NOMO-1 (cell line): ENCODE results near the gene WNT1.

ENCODE experiments used
- DNase-seq, 2 experiments: peaks; one replicate each; lab custom pipeline; 2025; ENCODE audit not compliant: unreplicated experiment in 2 of 2; lab: John Stamatoyannopoulos, UW

The WNT1 gene

DNA sequence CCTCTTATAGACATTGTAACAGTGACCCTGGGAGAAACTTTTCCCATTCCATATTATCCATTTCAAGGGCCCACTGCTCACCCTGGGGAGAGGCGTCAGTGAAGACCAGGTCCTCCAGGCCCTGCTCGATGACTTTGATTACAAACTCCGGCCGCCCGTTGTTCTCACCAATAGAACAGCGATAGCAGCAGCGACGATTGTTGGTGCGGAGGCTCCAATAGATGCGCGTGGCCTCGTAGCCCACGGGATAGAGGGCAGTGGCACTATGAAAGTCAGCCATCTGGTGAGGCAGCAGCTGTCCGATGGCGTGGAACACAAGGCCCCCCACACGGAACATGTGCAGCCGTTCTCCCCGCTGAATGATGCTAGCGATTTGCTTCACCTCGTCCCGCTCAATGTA, 48.0 kb downstream of the WNT1 start:
- DNase-seq, result no peak

- DNase-seq, result no peak
These were observed 48.8 kb downstream of the WNT1 start for GRCh38 chr12:49026678-49027480.

GRCh38 chr12:49027846-49028555, 49.9 kb downstream of the WNT1 start:
- DNase-seq, result no peak

DNA sequence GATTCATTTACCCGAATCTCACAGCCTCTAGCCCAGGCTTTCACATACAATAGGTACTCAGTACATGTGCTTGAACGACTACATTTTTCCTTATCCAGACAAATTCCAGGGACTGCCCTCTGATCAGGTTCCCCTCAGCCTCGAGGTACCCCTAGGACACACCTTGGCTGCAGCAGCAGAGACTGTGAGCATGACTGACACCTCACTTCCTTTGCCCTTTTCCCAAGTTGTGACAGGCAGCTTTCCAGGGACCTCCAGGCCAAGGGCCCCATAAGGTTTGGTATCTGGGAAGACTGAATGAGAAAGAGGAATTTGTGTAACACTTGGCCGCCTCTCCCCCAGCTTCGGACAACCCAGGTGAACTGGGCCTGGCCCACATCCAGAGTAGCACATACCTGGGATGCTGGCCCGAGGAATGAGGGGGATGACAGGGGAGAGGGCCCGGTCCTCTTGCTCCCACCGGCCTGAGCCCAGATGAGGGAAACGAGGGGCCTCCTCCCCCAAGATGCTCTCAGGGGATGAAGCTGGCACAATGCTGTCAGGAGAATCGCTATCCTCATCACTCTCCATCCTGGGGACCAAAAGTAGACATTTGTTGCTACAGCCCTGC, 50.6 kb downstream of the WNT1 start:
- DNase-seq, result no peak

- DNase-seq, result no peak
These were observed 52.0 kb downstream of the WNT1 start for GRCh38 chr12:49030119-49030518.

DNA sequence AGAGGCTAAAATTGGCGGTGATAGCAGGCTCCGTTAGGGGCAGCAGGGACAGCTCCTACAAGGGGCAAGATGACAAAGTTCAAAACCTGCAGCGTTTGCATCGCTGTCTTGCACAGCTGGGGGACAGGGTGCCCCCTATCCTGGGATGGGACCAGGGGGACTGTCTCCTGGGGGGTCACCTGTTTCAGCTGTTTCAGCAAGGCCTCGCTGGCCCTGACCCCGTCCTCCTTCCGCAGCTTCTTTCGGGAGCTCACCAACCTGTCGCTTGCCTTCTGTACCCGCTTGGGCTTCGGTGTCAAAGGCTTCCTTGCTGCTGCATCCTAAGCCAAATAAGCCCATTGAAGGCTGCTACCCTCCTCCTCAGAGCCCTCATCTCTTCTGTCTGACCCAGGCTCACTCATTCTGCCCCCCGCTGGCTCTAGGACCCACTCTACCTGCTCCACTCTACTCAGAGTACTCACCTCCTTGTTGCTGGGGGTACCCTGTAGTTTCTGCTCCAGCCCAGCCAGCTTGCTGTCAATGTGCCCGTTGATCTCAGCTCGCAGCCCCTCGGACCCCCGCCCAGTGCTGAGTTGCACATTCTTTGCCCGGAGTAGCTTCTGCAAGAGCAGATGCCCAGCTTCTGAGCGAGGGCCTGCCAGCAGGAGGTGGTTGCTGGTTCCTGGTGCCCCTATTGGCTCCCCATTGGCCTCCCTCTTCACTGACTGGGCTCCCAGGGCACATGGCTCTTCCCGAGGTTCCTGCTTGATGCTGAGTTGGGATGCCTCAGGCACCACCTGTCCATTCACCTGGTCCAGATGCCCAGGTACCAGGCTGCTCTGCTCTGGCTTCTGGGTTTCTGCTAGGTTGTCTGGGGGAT, 52.8 kb downstream of the WNT1 start:
- no peak for DNase-seq

- DNase-seq, result no peak
These were observed 53.5 kb downstream of the WNT1 start for GRCh38 chr12:49031573-49032161.
